ENCODE results near the gene RTN4. TPM values are rescaled to one million over a fixed set of nuclear protein-coding genes. Genes with fewer than 3 reads are reported as not detected.

The RTN4 gene
- total RNA-seq, 1 experiment from 2014 or later = 391 TPM

DNA sequence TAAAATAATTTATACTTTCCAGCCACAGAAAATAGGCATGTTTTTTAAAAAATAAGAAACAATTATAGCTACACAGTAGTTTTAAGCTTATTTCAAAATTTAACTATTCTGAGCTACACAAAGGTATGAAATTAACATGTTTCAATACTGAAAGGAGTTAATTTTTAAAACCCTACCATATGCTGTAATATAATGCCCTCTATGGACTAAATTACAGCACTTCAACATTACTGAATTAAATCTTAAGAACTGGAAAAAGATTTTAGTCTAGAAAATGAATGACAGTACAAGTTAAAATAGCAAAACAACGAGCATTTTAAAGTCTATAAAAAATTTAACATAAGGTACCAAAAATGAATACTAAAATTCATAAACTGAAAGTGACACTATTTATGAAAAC, 36.3 kb downstream of the RTN4 start:
- Mint-ChIP-seq H3K27me3 (ENCODE audit: insufficient read depth, unreplicated experiment) (no peaks in the 10 kb centered on the region), H3K4me3 (ENCODE audit: unreplicated experiment) (peak overlapping the region; percentile 30), H3K27ac (ENCODE audit: low read depth, unreplicated experiment) (peak overlapping the region; percentile 76), H3K36me3 (ENCODE audit: insufficient read depth, unreplicated experiment) (peaks cover 12% of the 10 kb centered on the region), H3K4me1 (ENCODE audit: insufficient read depth, unreplicated experiment) (peaks cover 38% of the 10 kb centered on the region), H3K9me3 (ENCODE audit: unreplicated experiment) (no peaks in the 10 kb centered on the region)
- intact Hi-C loops (cut with micrococcal nuclease) = loop anchor here (1.0 to 5.0 kb wide), 3 partner anchors 35 to 257 kb away; no protein-coding TSS in a partner anchor
- no peak for DNase-seq (ENCODE audit: unreplicated experiment)
- no TSS peak for BruUV-seq (replicated peaks)
- ChIA-PET CTCF (interaction anchor here (0.6 to 16.8 kb wide), 34 partner anchors 7 to 341 kb away, joined by 3 to 169 read pairs (median 5); partner anchors contain the start of genes EML6 and RTN4), POLR2A (interaction anchor here (0.6 to 16.5 kb wide), 15 partner anchors 11 to 1046 kb away, joined by 3 to 289 read pairs (median 4); partner anchors contain the start of genes CLHC1, RPS27A and RTN4)
- TF ChIP-seq, protein P1, sequence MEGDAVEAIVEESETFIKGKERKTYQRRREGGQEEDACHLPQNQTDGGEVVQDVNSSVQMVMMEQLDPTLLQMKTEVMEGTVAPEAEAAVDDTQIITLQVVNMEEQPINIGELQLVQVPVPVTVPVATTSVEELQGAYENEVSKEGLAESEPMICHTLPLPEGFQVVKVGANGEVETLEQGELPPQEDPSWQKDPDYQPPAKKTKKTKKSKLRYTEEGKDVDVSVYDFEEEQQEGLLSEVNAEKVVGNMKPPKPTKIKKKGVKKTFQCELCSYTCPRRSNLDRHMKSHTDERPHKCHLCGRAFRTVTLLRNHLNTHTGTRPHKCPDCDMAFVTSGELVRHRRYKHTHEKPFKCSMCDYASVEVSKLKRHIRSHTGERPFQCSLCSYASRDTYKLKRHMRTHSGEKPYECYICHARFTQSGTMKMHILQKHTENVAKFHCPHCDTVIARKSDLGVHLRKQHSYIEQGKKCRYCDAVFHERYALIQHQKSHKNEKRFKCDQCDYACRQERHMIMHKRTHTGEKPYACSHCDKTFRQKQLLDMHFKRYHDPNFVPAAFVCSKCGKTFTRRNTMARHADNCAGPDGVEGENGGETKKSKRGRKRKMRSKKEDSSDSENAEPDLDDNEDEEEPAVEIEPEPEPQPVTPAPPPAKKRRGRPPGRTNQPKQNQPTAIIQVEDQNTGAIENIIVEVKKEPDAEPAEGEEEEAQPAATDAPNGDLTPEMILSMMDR (IDR thresholded peaks at IDR 0.05; ENCODE audit: unreplicated experiment) = peak; percentile 20

DNA sequence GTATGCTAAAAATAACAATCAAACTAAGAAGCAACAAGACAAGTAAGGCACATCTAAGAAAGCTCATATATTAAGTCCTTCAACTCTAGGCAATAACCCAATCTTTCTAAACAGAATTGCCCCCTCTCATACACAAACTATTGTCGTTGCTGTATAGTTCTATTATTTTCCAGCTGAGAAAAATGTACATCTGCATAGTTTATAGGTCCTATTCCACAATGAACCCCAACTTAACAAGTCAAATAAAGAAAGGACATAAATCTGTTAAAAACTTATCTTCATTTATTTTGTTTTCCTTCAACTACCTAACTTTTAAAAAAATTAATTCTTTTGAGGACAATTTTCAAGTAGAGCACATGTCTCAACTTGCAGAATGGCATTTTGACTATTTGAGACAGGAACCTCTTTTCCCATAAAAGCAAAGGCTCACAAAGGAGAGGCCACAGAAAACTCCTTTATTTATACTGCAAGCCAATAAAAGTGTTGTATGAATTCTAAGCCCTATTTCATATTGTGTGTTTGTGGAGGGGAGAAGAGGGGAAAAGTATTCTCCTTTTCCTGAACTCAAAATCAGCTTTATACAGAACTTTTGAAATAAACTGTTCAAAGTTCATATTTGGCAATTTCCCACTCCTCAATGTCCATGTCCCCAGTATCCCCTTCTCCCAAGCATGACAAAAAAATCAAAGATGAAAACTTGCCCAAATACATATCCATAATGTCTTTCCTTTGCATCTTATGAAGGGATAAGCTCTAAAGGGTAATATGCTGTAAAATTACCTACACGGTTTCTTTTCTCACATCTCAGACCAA, 37.4 kb downstream of the RTN4 start:
- H3K36me3 Mint-ChIP-seq (ENCODE audit: insufficient read depth, unreplicated experiment) = peaks cover 7% of the 10 kb centered on the region
- H3K27ac Mint-ChIP-seq (ENCODE audit: low read depth, unreplicated experiment) = peak overlapping the region; percentile 76
- H3K4me3 Mint-ChIP-seq (ENCODE audit: unreplicated experiment) = peak overlapping the region; percentile 30
- DNase-seq (ENCODE audit: unreplicated experiment) = no peak
- BruUV-seq (replicated peaks) = no TSS peak
- ChIA-PET POLR2A (interaction anchor here (0.5 to 16.5 kb wide), 23 partner anchors 11 to 455 kb away, joined by 3 to 289 read pairs (median 4); partner anchors contain the start of genes EML6 and RTN4), CTCF (interaction anchor here (0.5 to 16.8 kb wide), 31 partner anchors 9 to 340 kb away, joined by 3 to 169 read pairs (median 5); partner anchors contain the start of genes EML6 and RTN4)
- H3K9me3 Mint-ChIP-seq (ENCODE audit: unreplicated experiment) = no peaks in the 10 kb centered on the region
- TF ChIP-seq, protein P1 (IDR thresholded peaks at IDR 0.05; ENCODE audit: unreplicated experiment) = no peak
- peaks cover 41% of the 10 kb centered on the region for H3K4me1 Mint-ChIP-seq (ENCODE audit: insufficient read depth, unreplicated experiment)
- H3K27me3 Mint-ChIP-seq (ENCODE audit: insufficient read depth, unreplicated experiment) = no peaks in the 10 kb centered on the region
- intact Hi-C loops (cut with micrococcal nuclease) = loop anchor here (1.0 to 5.0 kb wide), 2 partner anchors 113 to 256 kb away; no protein-coding TSS in a partner anchor

DNA sequence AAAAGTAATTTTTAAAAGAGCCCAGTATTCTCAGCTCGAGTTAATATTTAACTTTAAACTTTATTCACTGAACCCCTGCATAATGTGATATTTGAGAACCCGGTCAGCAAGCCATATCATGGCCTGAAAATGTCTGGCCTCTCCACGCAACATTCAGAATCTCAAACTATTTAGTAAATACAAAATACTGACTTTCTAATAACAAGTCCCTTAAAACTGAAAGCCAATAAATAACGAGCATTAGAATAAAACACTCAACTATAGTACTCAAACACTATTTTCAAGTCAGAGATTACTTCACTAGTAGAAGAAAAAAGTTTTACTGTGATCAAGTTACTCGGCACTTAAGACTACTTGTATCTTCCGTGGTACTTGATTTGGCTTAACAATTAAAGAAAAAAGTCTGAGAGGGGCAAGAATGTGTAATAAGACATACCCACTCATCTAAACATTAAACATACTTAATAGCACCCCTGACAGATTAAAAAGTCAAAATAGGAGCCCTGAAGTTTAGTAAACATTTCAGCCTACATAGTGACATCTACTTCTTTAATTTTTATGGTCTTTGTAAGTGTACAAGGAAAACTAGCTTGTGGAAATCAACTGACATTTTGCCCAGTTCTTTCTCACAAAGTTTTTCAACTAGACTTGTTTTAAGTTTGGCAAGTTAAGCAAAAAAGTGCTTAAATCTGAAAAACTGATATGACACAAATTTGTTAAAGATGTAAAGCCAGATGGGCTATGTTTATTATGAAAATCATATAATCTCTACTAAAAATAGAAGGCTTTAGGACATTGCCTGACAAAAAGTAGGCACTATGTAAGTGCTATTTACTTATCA, 38.2 kb downstream of the RTN4 start:
- H3K4me3 Mint-ChIP-seq (ENCODE audit: unreplicated experiment) = peak overlapping the region; percentile 77
- H3K4me1 Mint-ChIP-seq (ENCODE audit: insufficient read depth, unreplicated experiment) = peaks cover 45% of the 10 kb centered on the region
- CTCF ChIA-PET = interaction anchor here (0.6 to 16.8 kb wide), 20 partner anchors 9 to 289 kb away, joined by 3 to 169 read pairs (median 6); partner anchors contain the start of genes EML6 and RTN4
- no TSS peak for BruUV-seq (replicated peaks)
- H3K27ac Mint-ChIP-seq (ENCODE audit: low read depth, unreplicated experiment) = peak overlapping the region; percentile 76
- TF ChIP-seq, protein P1 (IDR thresholded peaks at IDR 0.05; ENCODE audit: unreplicated experiment) = no peak
- H3K27me3 Mint-ChIP-seq (ENCODE audit: insufficient read depth, unreplicated experiment) = no peaks in the 10 kb centered on the region
- H3K9me3 Mint-ChIP-seq (ENCODE audit: unreplicated experiment) = no peaks in the 10 kb centered on the region
- H3K36me3 Mint-ChIP-seq (ENCODE audit: insufficient read depth, unreplicated experiment) = peaks cover 7% of the 10 kb centered on the region
- intact Hi-C loops (cut with micrococcal nuclease) = loop anchor here (5.0 kb wide), 1 partner anchor 255 kb away; no protein-coding TSS in a partner anchor
- DNase-seq (ENCODE audit: unreplicated experiment) = no peak
- POLR2A ChIA-PET = interaction anchor here (0.7 to 16.5 kb wide), 21 partner anchors 10 to 289 kb away, joined by 3 to 289 read pairs (median 8); partner anchors contain the start of genes EML6 and RTN4

Data from MCF 10A (cell line).